PC-3 (cell line): ENCODE data around the gene ANKFN1. TPM values are rescaled to one million over a fixed set of nuclear protein-coding genes. Genes with fewer than 3 reads are reported as not detected.

Experiments
- ATAC-seq: fragments of 200-7000 bp; cut with Tn5 transposase; 2 replicates; pipeline ENCODE4 v1.9.1; 2020; ENCODE audit warnings: mild to moderate bottlenecking, moderate library complexity
- BruUV-seq: library from RNA; stranded (reverse); fragments of 400-500 nt; replicated peaks from 2 replicates; lab custom pipeline; 2021; lab: Mats Ljungman, UMichigan
- CTCF ChIA-PET: fragments of 300-600 bp; sonication (Branson Sonifier 250); formaldehyde crosslinking; loops from one replicate; lab custom pipeline; 2022; ENCODE audit warnings: antibody characterized with exemption; lab: Charles Lee
- POLR2A ChIA-PET: fragments of 300-600 bp; sonication (Branson Sonifier 250); formaldehyde crosslinking; loops from one replicate; lab custom pipeline; 2022; ENCODE audit warnings: antibody characterized with exemption; ENCODE audit not compliant: unreplicated experiment; lab: Charles Lee
- DNase-seq: peaks from one replicate; pipeline ENCODE4 v3.0.0-alpha.2; 2015
- H2AFZ ChIP-seq: fragments of 300-600 bp; sonication (generic); 2 replicates; pipeline ENCODE4 v1.6.0; 2016; ENCODE audit warnings: antibody characterized with exemption, low read length
- H3F3A ChIP-seq: fragments of 300-600 bp; sonication (generic); one replicate; pipeline ENCODE4 v1.6.0; 2017; ENCODE audit warnings: antibody characterized with exemption, low read length, control low read depth, mild to moderate bottlenecking; ENCODE audit not compliant: unreplicated experiment
- H3K27ac ChIP-seq: fragments of 300-600 bp; sonication (generic); 2 replicates; pipeline ENCODE4 v1.5.1; 2016; ENCODE audit warnings: mild to moderate bottlenecking, low read length
- H3K27me3 ChIP-seq: fragments of 300-600 bp; sonication (generic); 2 replicates; pipeline ENCODE4 v1.6.1; 2016; ENCODE audit warnings: low read length, mixed read lengths
- H3K36me3 ChIP-seq: fragments of 300-600 bp; sonication (generic); 2 replicates; pipeline ENCODE4 v1.6.1; 2016; ENCODE audit warnings: low read depth, mixed run types, low read length, mixed read lengths
- H3K4me1 ChIP-seq: fragments of 300-600 bp; sonication (generic); 2 replicates; pipeline ENCODE4 v1.5.1; 2016; ENCODE audit warnings: low read length; ENCODE audit not compliant: insufficient read depth
- H3K4me2 ChIP-seq: fragments of 300-600 bp; sonication (generic); 2 replicates; pipeline ENCODE4 v1.6.0; 2016; ENCODE audit warnings: low read length
- H3K4me3 ChIP-seq: fragments of 300-600 bp; sonication (generic); 2 replicates; pipeline ENCODE4 v1.5.1; 2016; ENCODE audit warnings: mild to moderate bottlenecking, low read length, mixed read lengths
- H3K79me2 ChIP-seq: fragments of 300-600 bp; sonication (generic); 2 replicates; pipeline ENCODE4 v1.6.1; 2017; ENCODE audit warnings: low read length, mixed read lengths
- H3K9ac ChIP-seq: fragments of 300-600 bp; sonication (generic); 2 replicates; pipeline ENCODE4 v1.6.0; 2016; ENCODE audit warnings: mild to moderate bottlenecking, low read length
- H3K9me2 ChIP-seq: fragments of 300-600 bp; sonication (generic); replicated peaks from 2 replicates; pipeline ENCODE4 v1.6.1; 2016; ENCODE audit warnings: mixed run types, low read length, mixed read lengths
- H3K9me3 ChIP-seq: fragments of 300-600 bp; sonication (generic); 2 replicates; pipeline ENCODE4 v1.6.1; 2016; ENCODE audit warnings: low read length, mixed read lengths
- H4K20me1 ChIP-seq: fragments of 300-600 bp; sonication (generic); 2 replicates; pipeline ENCODE4 v1.6.1; 2016; ENCODE audit warnings: low read length, mixed read lengths
- EZH2 ChIP-seq: fragments of 300-600 bp; sonication (generic); IDR thresholded peaks from one replicate; pipeline ENCODE4 v1.6.1; 2017; ENCODE audit warnings: antibody characterized with exemption, mild to moderate bottlenecking, low read length; ENCODE audit not compliant: unreplicated experiment
- EZH2phosphoT487 ChIP-seq: fragments of 300-600 bp; sonication (generic); IDR thresholded peaks from 2 replicates; pipeline ENCODE4 v1.6.1; 2018; ENCODE audit warnings: mild to moderate bottlenecking, antibody characterized with exemption, low read length, borderline replicate concordance
- intact Hi-C: fragments of 100-400 bp; cut with micrococcal nuclease; formaldehyde crosslinking; loops from 2 replicates; pipeline ENCODE4 v1.9.0; 2023
- total RNA-seq: library from RNA; depleted of rRNA; stranded (reverse); fragments of >200 nt; gene quantifications from 2 replicates; pipeline ENCODE4 v1.2.3, GENCODE V29; 2014
- TF ChIP-seq, protein P1 (sequence below): fragments of 300-600 bp; sonication (generic); conservative IDR thresholded peaks from 2 replicates; pipeline ENCODE4 v1.5.1; 2017; ENCODE audit warnings: antibody characterized with exemption, low read depth, mild to moderate bottlenecking, low read length

The ANKFN1 gene
- total RNA-seq, 1 experiment from 2014 or later = not detected

DNA sequence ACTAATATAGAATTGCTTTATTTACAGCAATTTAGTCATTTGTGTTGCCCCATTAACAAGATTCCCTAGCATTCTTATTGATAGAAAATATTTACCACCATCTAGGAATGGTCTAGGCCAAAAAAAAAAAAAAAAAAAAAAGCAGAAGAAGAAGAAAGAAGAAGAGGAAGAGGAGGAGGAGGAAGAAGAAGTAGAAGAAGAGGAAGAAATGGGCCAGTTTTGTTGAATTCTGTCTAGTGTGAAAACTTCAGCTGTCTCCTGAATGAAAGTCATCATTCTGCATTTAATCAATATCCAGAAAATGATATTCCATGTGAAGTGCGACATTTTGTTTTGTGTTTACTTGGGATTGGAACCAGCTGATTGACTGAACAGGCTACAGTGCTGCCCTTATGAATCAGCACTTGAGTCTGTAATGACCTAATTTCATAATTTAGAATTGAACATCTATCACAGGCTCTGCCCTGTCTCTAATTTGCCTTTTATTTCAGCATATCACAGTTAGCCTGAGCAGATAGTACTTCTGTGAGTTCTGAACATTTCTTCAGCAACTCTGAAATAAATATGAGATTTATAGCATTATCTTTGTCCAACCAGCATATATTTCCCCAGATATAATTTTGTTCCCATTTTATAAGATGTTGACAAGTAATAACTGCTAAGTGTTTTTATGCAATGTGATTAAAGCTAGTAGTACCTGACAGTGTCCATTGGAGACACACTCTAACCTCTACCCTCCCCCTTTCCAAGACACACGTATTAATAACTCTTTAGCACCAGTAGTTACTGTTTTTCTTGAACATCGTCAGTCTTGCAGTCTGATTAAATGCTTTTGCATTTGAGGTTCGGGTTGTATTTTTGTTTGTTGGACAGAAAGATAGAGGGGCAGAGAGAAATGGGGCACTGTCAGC is 5.9 kb downstream of the ANKFN1 start:
- CTCF ChIA-PET = no interaction called here
- no peaks in the 10 kb centered on the region for H3K4me1 ChIP-seq
- intact Hi-C loops = no loop called here
- no peaks in the 10 kb centered on the region for H3K27me3 ChIP-seq
- POLR2A ChIA-PET = no interaction called here
- BruUV-seq = no TSS peak
- H3K4me2 ChIP-seq = no peak overlapping the region
- no peak overlapping the region for H3K27ac ChIP-seq
- H3K9me2 ChIP-seq = no peaks in the 10 kb centered on the region
- H3K79me2 ChIP-seq = no peaks in the 10 kb centered on the region
- no peak for ATAC-seq
- no peak for DNase-seq
- H3K4me3 ChIP-seq = no peak overlapping the region
- no peaks in the 10 kb centered on the region for H3K9me3 ChIP-seq
- TF ChIP-seq EZH2 = no peak
- TF ChIP-seq, protein P1, sequence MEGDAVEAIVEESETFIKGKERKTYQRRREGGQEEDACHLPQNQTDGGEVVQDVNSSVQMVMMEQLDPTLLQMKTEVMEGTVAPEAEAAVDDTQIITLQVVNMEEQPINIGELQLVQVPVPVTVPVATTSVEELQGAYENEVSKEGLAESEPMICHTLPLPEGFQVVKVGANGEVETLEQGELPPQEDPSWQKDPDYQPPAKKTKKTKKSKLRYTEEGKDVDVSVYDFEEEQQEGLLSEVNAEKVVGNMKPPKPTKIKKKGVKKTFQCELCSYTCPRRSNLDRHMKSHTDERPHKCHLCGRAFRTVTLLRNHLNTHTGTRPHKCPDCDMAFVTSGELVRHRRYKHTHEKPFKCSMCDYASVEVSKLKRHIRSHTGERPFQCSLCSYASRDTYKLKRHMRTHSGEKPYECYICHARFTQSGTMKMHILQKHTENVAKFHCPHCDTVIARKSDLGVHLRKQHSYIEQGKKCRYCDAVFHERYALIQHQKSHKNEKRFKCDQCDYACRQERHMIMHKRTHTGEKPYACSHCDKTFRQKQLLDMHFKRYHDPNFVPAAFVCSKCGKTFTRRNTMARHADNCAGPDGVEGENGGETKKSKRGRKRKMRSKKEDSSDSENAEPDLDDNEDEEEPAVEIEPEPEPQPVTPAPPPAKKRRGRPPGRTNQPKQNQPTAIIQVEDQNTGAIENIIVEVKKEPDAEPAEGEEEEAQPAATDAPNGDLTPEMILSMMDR = no peak
- no peak for TF ChIP-seq EZH2phosphoT487
- no peak overlapping the region for H2AFZ ChIP-seq
- no peaks in the 10 kb centered on the region for H3K36me3 ChIP-seq
- H4K20me1 ChIP-seq = no peaks in the 10 kb centered on the region
- no peak overlapping the region for H3K9ac ChIP-seq
- H3F3A ChIP-seq = no peaks in the 10 kb centered on the region

DNA sequence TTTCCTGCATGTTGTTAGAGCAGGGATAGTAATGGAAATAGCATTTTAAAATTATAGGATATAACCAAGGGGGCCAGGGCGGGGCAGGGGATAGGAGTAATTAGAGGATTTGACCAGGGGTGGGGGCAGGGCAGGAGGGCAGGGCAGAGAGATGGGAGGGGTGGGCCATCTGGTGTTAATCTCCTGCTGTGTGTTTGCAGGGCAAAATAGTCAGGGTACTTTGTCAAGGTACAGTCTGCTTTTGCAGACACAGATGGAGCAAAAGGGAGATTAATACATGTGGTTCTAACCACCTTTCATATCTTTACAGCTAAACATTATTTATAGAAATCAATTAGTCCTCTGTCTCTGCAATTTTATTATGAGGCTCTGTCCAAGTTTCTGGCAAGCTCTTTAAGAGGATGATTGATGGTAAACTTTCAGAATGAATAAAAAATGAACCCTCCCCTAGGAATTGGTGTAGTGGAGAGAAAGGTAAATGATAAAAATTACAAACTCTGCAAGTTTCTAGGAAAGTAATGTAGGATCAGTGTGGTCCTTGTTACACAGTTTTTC is 6.6 kb downstream of the ANKFN1 start:
- CTCF ChIA-PET = no interaction called here
- TF ChIP-seq EZH2 = no peak
- TF ChIP-seq, protein P1 = no peak
- TF ChIP-seq EZH2phosphoT487 = no peak
- H3K9ac ChIP-seq = no peak overlapping the region
- H3K27ac ChIP-seq = no peak overlapping the region
- no TSS peak for BruUV-seq
- no peaks in the 10 kb centered on the region for H3K4me1 ChIP-seq
- H3K27me3 ChIP-seq = no peaks in the 10 kb centered on the region
- no peaks in the 10 kb centered on the region for H3F3A ChIP-seq
- intact Hi-C loops = no loop called here
- H4K20me1 ChIP-seq = no peaks in the 10 kb centered on the region
- no peaks in the 10 kb centered on the region for H3K36me3 ChIP-seq
- H3K4me2 ChIP-seq = no peak overlapping the region
- no peaks in the 10 kb centered on the region for H3K79me2 ChIP-seq
- H3K9me3 ChIP-seq = no peaks in the 10 kb centered on the region
- ATAC-seq = no peak
- POLR2A ChIA-PET = no interaction called here
- no peak overlapping the region for H3K4me3 ChIP-seq
- DNase-seq = no peak
- H3K9me2 ChIP-seq = no peaks in the 10 kb centered on the region
- no peak overlapping the region for H2AFZ ChIP-seq

DNA sequence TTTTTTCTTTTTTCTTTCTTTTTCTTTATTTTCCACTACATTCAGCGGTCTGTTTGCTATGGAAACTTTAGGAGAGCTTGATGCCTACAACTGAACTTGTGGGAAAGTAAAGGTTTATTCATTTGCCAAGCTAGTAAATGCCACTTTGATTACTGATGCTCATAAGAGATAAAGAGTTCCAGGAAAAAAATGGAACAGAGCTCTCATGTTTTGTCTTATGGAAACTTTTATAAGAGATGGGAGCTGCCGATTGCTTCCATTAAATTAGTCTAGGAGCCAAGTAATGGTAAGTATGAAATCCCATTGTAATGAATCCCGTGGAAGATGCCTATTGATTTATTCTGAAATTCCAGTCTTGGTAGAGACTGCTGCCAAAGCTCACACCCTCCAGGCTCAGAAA is 7.1 kb downstream of the ANKFN1 start:
- TF ChIP-seq, protein P1 = no peak
- TF ChIP-seq EZH2 (no peak), EZH2phosphoT487 (no peak)
- H3K4me2 ChIP-seq = no peak overlapping the region
- H3K27me3 ChIP-seq = no peaks in the 10 kb centered on the region
- no peaks in the 10 kb centered on the region for H3K36me3 ChIP-seq
- H4K20me1 ChIP-seq = no peaks in the 10 kb centered on the region
- intact Hi-C loops = no loop called here
- H3K4me3 ChIP-seq = no peak overlapping the region
- ATAC-seq = no peak
- BruUV-seq = no TSS peak
- no peak overlapping the region for H3K9ac ChIP-seq
- no peaks in the 10 kb centered on the region for H3K4me1 ChIP-seq
- ChIA-PET POLR2A (no interaction called here), CTCF (no interaction called here)
- H3K9me2 ChIP-seq = no peaks in the 10 kb centered on the region
- no peaks in the 10 kb centered on the region for H3K79me2 ChIP-seq
- no peak overlapping the region for H3K27ac ChIP-seq
- no peaks in the 10 kb centered on the region for H3K9me3 ChIP-seq
- no peaks in the 10 kb centered on the region for H3F3A ChIP-seq
- DNase-seq = no peak
- H2AFZ ChIP-seq = no peak overlapping the region
